Measurements from ENCODE around the gene CAMK4.

Gene CAMK4

DNA sequence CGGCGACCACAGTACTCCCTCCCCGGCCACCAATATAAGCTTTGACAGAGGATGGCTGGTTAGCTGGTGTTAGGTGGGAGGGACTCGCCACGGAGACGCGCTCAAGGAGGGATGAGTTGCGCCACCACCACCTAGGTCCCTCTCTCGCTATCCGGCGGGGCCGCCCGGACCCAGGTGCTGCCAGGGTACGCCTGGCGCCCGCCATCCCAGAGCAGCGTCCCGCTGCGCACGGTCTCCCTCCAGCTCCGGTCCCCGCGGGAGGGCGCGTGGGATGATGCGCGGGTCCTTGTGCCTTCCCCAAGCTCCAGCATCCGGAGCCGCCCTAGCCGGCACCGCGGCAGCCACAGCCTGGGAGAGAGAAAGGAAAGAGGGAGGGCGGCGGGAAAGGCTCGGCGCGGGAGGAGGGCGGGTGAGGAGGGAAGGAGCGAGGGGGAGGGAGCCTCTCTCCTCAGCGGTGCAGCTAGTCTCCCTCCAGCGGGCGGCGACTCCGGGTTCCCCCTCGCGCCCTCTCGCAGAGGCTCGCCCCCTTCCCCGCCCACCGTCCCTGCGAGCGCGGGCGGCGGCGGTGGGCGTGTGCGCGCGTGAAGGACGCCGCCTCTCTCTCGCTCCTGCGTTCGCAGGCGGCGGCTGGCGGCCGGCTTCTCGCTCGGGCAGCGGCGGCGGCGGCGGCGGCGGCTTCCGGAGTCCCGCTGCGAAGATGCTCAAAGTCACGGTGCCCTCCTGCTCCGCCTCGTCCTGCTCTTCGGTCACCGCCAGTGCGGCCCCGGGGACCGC is at the start of gene CAMK4:
Gene CAMK4, plus strand, starts transcription at position 598 of the 774 bp plus-strand sequence. Its CDS starts 100 bp downstream, at position 698.
- peak; percentile 12 for DNase-seq

- DNase-seq = no peak
These were observed 41.1 kb upstream of the CAMK4 start for GRCh38 chr5:111183064-111183463.

DNA sequence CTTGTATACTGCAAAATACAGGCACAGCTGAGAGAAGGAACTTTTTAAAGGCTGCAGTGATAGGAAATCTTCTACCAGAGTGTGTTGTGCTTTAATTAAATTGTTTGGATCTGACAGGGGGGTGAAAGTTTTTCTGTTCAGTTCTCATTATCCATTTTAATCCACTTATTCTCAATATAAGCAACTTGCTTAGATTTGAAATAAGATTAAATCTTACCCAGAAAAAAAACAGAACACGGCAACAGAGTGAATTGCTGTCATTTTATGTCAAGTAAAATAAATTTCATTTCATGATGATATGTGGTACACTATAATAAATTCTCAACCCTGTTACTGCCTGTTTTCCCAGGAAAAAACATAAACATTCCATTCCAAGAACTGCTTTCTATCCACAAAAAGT is 37.1 kb upstream of the CAMK4 start:
- no peak for DNase-seq

DNA sequence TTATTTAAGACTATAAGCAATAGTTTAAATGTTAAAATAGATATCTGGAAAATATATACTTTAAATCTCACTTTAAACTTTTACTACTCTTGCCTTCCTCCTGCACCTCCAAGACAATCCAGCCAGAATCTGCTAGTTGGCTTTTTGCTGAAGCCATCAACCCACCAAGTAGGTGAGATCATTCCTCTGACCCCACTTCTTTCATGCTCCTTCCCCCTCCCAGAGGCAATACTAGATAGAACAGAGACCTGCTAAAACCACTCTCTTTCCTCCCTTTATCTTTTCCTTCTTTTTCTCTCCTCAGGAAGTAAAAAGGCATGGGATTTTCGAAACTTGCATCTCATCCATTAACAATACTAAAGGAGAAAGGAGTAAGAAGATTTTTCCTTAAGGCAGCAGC is 30.1 kb upstream of the CAMK4 start:
- no peak for DNase-seq

DNA sequence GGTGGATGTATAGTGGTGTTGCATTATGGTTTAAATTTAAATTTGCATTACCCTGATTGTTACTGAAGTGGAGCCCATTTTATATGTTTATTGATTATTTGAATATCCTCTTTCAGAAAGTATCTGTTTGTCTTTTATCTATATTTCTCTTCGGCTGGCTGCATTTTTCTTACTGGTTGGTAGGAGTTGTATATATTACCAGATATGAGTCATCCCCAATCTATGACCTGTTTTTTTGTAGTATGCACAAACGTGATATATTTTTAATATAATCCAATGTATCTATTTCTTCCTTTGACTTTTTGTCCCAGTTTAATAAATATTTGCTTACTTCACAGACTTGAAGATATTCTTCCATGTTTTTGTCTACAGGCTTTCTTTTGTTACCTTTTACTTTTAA is 29.3 kb upstream of the CAMK4 start:
- no peak for DNase-seq

DNA sequence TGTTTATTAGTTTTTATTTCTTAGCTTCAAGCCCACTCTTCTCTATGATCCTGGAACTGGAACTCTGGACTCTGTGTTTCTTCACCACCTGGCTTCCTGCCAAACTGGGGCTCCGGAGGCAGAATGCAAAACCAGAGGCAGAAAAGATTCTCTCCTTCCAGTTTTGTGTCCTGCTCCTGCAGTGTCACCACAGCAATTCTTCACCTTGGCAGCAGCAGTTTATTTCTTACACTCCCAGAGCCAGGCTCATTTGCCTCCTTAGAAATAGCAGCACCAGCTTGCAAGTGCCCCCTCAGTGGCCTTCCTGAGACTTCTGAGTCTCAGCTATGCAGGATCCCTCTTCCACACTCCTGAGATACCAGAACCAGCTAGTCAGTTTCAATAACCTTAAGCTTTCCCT is 26.7 kb upstream of the CAMK4 start:
- no peak for DNase-seq

- DNase-seq = no peak
These were observed 25.8 kb upstream of the CAMK4 start for GRCh38 chr5:111198281-111198966.

DNA sequence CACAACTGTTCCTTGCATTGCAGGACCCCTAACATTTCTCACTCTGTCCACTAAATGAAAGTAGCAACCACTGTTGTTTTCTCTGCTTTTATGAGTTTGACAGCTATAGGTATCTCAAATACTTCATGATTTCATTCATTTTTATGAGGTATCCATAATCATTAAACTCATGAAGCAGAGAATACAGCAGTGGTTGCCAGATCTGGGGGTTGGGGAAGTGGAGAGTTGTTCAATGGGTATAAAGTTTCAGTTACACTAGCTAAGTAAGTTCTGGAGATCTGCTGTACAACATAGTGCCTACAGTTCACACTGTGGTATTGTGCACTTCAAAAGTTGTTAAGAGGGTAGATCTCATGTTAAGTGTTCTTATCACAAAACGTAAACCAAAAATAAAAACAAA is 23.4 kb upstream of the CAMK4 start:
- DNase-seq = no peak

- no peak for DNase-seq
These were observed 22.5 kb upstream of the CAMK4 start for GRCh38 chr5:111201705-111202104.

DNA sequence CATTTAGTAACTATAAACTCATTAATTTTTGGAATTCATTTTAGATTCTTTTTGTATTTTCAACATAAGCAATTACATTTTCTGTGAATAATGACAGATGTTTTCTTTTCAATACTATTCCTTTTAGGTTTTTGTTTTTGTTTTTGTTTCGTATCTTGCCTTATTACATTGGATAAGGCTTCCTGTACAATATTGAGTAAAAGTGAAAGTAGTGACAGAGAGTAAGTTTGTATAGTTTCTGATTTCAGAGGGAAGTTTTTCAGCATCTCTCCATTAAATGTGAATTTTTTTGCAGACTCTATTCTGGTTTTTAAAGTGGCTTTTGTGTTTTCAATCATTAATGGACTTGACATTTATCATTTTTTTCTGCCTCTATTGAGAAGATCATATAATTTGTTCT is 12.8 kb upstream of the CAMK4 start:
- DNase-seq = no peak

DNA sequence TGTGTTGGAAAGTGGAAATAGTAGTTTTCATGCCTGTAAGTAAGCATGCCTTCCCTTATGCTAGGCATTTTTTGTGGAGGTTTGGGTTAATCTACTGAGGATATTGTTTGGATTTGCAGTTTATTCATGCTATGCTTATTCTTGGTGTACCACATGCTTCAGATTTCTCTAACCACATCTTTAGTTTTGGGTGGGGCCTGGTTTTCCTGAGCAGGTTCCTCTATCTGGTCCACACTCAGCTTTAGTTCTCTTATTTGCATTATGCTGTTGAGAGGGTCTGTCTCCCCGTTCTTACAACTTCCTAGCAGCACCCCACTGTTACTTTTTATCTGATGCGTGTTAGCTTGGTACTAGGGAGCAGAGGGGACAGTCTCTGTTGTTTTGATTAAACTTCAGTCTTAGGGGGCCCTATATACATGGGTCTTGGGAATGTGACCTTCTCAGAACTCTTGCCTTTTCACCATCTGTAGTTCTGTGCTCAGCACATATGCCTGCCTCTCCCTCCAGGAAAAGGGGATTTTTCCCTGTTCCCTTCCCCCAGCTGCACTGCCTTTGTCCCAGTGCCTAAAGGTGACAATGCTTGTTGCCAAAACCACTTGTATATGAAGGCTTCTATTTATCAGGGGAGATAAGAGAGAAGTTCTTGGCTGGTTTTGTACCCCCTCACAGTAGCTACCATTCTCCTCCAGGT is 10.0 kb upstream of the CAMK4 start:
- DNase-seq = no peak

DNA sequence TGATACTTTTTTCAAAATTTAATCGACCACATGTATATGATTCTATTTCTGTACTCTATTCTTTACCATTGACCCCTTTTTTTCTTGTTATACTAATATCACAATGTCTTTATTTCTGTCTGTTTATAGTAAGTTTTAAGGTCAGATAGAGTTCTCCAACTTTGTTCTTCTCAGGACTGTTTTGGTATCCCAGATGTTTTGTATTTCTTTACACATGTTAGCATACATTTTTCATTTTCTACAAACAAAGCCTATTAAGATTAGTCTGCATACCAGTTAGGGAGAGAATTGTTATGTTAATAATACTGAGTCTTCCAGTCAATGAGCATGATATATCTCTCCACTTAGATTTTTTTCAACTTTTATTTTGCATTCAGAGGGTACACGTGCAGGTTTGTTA is 8.2 kb upstream of the CAMK4 start:
- no peak for DNase-seq

DNA sequence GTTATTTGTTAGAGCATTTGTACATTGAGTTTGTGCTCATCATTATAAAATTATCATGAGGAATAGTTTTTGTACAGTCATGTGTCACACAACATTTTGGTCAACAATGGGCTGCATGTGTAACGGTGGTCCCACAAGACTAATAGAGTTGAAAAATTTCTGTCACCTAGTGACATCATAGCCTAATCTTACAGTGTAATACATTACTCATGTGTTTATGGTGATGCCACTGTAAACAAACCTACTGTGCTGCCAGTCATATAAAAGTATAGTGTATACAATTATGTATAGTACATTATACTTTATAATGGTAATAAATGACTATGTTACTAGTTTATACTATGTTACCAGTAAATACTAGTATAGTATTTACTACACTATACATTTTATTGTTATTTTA is 3.0 kb upstream of the CAMK4 start:
- DNase-seq = no peak

DNA sequence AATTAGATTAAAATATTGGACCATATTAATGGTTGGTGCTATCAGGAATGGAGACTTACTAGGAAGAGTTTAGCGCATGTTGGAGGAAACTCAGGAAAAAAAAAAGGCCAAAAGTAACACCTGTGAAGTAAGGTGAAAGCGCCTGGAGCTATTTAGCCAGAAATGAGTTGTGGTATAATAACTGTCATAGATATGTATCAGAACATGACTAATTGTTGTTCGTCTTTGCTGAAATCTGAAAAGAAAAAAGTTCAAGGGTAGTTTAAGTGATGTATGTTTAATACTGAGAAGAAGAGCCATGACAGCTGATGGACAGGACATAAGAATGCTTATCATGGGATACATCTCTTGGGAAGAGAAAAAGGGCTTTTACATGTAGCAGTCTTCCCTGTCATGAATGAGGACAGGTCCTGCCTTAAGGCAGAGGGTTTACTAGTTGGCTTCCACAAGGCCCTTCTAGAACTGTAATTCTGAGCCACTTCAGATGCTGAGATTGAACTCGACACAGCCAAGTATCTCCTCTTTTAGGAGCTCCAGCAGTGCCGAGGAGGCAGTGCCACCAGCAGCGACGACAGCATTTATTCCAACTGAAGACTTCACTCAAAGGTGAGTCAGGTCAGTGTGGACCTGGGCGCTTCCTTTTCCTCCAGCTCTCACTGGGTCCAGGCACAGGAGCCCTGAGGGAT is 940 bp upstream of the CAMK4 start:
- no peak for DNase-seq

DNA sequence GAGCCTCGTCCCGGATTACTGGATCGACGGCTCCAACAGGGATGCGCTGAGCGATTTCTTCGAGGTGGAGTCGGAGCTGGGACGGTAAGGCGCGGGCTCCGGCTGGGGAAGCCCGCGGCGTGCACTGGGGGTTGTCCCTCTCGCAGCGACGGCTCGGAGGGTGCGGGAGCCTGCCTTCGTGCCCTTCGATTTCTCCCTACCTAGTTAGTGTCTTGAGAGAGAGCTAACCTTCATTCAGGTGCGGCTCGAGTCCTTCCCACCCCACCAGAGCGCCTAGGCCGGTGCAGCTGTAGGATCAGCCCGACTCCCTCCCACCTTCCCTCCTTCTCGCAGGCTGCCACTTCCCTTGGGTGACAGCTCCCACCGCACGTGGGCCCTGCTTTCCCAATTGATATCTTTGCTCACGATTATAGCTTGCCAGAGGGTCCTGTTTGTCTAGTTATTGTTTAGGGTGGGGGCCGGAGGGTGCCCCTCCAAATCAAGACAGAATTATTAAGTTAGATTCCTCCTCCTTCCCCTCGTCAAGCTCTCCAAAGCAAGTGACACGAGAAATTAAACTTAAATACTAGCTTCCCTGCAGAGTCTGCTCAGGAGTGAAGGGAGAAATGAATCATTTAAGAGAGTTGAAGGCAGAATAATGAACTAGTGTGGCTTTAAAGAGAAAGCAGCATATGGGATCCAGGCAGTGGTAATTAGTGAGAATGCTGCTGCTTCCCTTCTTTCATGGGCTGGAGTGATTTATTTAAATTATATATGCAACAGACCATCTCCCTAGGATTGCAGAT is 569 bp downstream of the CAMK4 start:
- DNase-seq = no peak

GRCh38 chr5:111225926-111226325 is 1.7 kb downstream of the CAMK4 start:
- no peak for DNase-seq

DNA sequence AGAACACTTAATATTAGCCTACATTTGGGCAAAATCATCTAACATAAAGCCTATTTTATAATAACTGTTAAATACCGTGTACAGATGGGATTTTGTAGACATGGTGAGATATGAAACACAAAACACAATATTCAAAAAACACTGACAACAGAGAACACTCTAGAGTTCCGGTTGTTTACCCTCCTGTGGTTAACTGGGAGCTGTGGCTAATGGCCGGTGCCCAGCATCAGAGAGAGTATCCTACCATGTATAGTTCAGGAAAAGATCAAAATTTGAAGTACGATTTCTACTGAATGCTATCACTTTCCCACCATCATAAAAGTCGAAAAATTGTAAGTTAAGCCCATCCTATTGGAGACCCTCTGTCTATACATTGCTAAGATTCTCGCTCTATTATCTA is 2.4 kb downstream of the CAMK4 start:
- no peak for DNase-seq

DNA sequence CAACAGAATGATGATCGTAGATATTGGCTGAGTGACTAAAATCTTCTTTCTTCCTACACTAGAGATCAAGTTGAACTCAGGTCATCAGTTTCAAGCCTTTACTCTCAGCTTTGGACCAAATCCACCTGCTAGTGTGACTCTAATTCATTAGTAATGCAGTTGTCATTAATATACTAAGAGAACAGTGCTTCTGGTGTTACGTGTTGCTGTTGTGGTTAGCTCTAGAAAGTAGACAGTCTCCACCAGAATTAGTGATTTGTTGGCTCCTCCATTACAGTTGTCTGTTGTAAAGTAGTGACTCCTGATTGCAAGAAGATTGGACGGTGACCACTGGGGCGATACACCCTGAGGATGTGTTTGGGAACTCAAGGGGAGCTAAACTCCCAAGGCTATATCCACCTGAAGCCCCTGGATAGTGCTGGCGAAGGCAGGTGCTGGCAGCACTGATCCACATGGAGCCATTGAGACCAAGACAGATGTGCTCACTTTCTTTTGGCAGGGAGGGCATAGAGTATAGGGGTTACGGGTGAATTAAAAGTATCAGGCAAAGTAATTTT is 3.1 kb downstream of the CAMK4 start:
- no peak for DNase-seq

DNA sequence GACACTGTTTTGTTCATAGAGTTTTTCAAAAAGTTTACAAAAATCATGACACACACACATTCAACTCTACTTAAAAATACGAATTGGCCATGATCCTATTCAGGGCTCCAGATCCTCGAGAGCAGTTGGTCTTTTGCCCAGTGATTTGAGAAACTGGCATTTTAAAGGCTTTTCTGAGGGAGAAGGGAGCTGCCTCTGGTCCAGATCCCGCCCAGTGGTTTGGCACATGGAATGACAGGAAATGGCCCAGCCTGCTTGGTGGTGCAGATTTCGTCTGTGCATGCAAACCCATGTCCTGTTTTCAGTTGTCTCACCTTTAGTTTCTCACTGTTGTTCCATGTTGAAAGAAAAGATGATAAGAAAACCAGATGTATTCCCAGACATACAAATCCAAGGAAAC is 3.6 kb downstream of the CAMK4 start:
- DNase-seq = no peak

- DNase-seq = no peak
These were observed 4.5 kb downstream of the CAMK4 start for GRCh38 chr5:111228520-111229220.

GRCh38 chr5:111229221-111229835 is 5.1 kb downstream of the CAMK4 start:
- DNase-seq = no peak

All from NCI-H2107 (cell line).